Sigmoid colon (tissue), 4 donors: ENCODE data around the gene ZNF446.

ENCODE experiments used
- CTCF ChIP-seq, 4 experiments: fragments of 450-650 bp in 3 of 4; fragments of 200-600 bp in 1 of 4; IDR thresholded peaks; one replicate each; pipeline ENCODE4 v1.5.1; 2016 to 2019; ENCODE audit warnings: antibody characterized with exemption in 4 of 4, mild to moderate bottlenecking in 3 of 4, moderate library complexity in 2 of 4
- POLR2A ChIP-seq, 2 donors: fragments of 450-650 bp; IDR thresholded peaks; one replicate each; pipeline ENCODE4 v1.6.1; 2016; ENCODE audit warnings: antibody characterized with exemption in 2 of 2, mild to moderate bottlenecking in 2 of 2, moderate library complexity in 2 of 2
- POLR2AphosphoS5 ChIP-seq, 4 donors: sonication (generic); formaldehyde crosslinking; IDR thresholded peaks; one replicate each; pipeline ENCODE4 v1.6.1; 2017; ENCODE audit warnings: antibody characterized with exemption in 4 of 4

DNA sequence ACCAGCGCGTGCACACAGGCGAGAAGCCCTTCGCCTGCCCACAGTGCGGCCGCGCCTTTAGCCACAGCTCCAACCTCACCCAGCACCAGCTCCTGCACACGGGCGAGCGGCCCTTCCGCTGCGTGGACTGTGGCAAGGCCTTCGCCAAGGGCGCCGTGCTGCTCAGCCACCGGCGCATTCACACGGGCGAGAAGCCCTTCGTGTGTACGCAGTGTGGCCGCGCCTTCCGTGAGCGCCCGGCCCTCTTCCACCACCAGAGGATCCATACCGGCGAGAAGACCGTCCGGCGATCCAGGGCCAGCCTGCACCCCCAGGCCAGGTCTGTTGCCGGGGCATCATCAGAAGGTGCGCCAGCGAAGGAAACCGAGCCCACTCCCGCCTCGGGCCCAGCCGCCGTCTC lies 4.4 kb upstream of the ZNF446 start:
- no peak for TF ChIP-seq CTCF (IDR thresholded peaks at IDR 0.05)
- TF ChIP-seq POLR2A (IDR thresholded peaks at IDR 0.05): no peak
- no peak for TF ChIP-seq POLR2AphosphoS5 (IDR thresholded peaks at IDR 0.05)
